CD4-positive, alpha-beta T cell treated with Interleukin-1 beta for 1 hour (primary cell): ENCODE data around the gene ZNF318.
A peak's percentile ranks its signal among the peaks of the same experiment; 100 is the strongest.
"Not testable (repeated sequence)": the region's sequence is repeated elsewhere in the genome, so short reads cannot be mapped to it uniquely, and the experiment has no call there.

Source experiments
- DNase-seq, 2 donors: peaks; one replicate each; pipeline ENCODE4 v3.0.0-alpha.2; 2020 to 2022

ZNF318 gene

GRCh38 chr6:43386492-43386891 is 17.0 kb upstream of the ZNF318 start:
- peak in 1 of 2 donors; percentile 50 for DNase-seq

DNA sequence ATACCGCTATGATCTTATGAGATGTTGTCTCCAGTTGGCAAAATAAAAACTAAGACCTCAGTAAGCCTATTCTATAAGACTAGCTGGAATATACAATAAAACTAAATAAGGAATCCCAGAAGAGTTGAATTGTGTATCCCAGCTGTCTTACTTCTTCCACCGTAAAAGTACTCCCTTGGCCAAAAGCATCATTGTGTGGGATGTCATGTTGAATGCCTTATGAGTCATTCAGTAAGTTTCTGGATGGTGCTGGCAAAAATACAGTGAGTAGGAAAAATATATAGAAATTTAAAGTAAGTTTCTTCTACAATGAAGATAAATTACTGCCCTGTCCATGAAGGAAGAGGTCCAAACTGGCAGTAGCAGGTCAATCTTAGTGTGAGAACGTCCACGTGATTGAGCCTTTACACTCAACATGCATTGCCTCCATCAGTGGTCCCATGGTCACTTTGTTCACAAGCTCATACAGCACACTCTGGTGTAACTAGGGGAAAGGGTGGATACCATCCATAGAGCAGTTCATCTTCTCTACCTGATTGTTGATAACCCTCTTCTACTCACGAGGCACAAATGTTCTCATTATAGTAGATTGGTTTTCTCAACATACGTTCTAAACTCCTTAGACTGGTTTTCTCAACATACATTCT is 13.7 kb upstream of the ZNF318 start:
- DNase-seq, result no peak

GRCh38 chr6:43380858-43381257 is 11.4 kb upstream of the ZNF318 start:
- DNase-seq, result not testable (repeated sequence)

- DNase-seq, result no peak
Observed at GRCh38 chr6:43378631-43379030, 9.2 kb upstream of the ZNF318 start.

DNA sequence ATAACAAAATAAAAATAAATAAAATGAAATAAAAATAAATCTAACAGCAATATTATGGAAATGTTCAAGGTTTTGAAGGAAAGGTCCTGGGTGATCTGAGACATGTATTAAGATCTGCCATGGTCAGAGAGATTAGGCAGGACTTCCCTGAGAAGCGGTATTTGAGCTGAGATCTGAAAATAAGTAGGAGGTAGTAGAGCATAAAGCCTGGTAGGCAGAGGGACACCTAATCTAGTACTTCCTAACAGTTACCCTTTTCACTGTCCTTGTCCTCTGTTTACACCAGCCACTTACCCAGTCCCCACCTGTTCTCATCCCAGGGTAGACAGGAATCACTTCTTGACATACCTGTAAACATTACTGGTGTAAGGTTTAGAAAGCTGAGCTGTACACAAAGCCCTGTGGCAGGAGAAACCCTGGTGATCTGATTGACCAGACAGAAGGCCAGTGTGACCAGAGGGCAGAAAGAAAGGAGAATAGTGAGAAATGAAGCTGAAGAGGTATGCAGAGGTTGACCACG is 8.3 kb upstream of the ZNF318 start:
- DNase-seq, result no peak

DNA sequence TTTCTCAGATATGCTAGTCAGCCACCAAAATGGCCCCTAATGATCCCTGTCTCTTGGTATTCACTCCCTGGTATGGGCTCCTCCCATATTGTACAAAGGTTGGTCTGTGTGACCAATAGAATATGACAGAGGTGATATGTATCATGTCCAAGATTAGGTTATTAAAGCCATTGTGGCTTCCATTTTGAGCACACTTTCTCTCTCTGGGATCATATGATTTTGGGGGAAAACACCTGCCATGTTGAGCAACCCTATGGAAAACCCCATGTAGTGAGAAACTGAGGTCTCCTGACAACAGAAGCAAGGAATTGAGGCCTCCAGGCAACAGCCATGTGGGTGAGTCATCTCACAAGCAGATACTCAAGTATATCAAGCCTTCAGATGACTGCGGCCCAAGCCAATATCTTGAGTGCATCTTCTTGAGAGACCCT is 7.1 kb upstream of the ZNF318 start:
- DNase-seq, result no peak

- DNase-seq, result no peak
Observed at GRCh38 chr6:43375693-43376092, 6.2 kb upstream of the ZNF318 start.

DNA sequence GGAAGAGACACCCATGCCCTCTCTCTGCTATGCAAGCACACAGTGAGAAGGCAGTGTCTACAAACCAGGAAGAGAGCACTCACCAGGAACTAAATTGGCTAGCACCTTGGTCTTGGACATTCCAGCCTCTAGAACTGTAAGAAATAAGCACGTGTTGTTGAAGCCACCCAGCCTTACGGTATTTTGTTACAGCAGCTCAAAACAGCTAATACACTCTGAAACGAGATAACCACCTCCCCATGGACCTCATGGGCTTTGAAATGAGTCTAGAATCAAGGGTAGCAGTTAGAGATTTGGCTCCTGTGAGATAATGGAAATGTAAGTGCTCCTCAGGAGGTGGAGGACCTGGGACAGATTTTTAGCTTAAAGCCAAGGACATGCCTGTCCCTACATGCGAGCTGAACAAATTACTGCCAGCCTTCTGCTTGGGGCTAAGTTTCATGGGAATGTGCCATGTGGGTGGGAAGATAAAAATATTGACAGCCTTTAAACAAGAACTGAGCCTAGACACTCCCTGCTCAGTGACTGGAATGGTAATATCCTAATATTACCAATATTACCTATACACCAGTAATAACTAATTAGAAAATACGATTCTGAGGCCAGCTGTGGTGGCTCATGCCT is 3.9 kb upstream of the ZNF318 start:
- DNase-seq, result no peak

GRCh38 chr6:43370003-43370580 is 645 bp upstream of the ZNF318 start:
- not testable (repeated sequence) for DNase-seq

DNA sequence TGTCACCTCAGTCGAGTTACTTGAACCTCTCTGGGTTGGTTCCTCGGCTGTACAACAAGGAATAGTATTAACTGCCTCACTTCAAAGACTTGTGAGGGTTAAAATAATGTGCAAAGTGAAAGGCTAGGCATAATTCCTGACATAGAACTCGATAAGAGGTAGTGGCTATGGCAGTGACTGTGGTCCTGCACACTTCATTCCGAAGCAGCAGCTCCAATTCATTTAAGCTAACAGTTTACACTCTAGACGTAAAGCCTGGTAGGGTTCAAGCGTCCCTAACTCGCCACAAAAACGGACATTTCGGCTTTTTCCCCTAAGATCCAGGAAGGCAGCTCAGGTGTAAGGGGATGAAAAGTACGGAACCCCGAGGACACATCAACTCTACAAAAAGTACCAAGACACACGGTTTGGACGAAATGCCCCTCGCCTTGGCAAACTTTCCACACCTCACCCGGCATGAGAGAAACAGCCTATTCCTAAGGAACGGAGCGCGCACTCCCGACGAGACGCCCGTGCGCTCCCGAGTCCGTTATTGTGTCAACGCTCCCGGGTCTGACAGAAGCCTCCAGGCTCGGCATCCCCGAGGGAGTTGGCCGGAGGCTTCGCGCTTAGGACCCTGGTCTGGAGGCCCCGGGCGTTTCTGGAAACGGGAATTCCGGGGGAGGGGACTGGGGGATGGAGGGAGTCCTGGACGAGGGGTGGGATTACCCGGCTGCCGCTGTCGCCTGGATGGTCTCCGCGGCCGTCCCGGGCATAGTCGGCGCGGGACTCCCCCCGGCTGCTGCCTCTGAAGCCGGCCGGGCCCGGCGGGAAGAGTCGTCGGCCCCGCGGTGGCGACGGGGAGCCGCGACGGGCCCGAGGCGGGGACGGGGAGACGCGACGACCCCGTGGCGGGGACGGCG is 937 bp downstream of the ZNF318 start:
- DNase-seq, result no peak

- DNase-seq, result peak in 1 of 2 donors; percentile 32
Observed at GRCh38 chr6:43367245-43367984, 2.0 kb downstream of the ZNF318 start.

- no peak for DNase-seq
Observed at GRCh38 chr6:43361269-43361668, 8.2 kb downstream of the ZNF318 start.

DNA sequence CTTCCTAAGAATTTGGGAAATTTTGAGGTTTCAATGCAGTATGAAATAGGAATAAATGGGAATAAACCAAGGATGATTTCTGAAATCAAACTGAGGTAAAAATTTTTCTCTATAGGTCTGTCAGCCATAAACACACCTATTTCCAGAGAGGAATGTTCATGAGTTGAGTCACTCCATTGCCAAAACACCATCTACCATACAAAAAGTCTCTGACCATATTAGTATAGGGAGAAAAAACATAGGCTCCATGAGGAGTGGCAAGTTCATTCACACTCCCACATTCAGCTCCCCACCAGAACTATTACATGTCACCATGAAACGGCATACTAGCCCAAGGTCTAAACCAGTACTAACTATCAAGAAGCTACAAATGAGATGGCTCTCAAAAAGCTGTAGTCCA is 9.6 kb downstream of the ZNF318 start:
- no peak for DNase-seq

GRCh38 chr6:43359381-43359780 is 10.1 kb downstream of the ZNF318 start:
- DNase-seq, result no peak

- no peak for DNase-seq
Observed at GRCh38 chr6:43355862-43356590, 13.4 kb downstream of the ZNF318 start.

GRCh38 chr6:43351951-43352350 is 17.5 kb downstream of the ZNF318 start:
- DNase-seq, result not testable (repeated sequence)

- no peak for DNase-seq
Observed at GRCh38 chr6:43347444-43347843, 22.0 kb downstream of the ZNF318 start.

- DNase-seq, result no peak
Observed at GRCh38 chr6:43347021-43347420, 22.4 kb downstream of the ZNF318 start.

DNA sequence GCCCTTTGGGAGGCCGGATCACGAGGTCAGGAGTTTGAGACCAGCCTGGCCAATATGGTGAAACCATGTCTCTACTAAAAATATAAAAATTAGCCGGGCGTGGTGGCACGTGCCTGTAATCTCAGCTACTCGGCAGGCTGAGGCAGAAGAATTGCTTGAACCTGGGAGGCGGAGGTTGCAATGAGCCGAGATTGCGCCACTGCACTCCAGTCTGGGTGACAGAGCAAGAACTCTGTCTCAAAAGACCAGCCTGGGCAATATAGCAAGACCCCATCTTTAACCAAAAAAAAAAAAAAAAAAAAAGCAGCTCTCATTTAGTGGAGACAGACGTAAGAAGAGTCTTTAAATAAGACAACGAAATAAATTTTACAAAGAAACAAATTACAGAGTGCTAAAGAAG is 23.2 kb downstream of the ZNF318 start:
- DNase-seq, result not testable (repeated sequence)

GRCh38 chr6:43339168-43339567 is 30.3 kb downstream of the ZNF318 start:
- no peak for DNase-seq

DNA sequence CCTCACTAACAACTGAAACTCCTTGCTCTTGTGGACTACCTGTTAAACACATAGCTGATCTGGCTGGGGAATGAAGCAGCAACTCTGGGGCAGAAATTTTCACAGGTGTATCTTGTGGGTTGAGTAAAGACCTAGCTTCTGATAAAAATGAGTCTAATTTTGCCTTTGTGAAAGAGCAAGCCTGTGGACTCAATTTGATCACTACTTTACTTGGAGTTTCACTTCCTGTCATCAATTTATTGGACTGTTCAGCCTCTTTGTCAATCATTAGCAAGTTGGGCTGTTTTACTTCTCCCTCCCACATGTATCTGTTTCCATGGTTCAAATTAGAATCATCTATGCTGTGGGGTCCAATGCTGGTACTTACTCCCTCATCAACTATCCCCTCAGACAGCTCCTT is 31.2 kb downstream of the ZNF318 start:
- DNase-seq, result no peak

DNA sequence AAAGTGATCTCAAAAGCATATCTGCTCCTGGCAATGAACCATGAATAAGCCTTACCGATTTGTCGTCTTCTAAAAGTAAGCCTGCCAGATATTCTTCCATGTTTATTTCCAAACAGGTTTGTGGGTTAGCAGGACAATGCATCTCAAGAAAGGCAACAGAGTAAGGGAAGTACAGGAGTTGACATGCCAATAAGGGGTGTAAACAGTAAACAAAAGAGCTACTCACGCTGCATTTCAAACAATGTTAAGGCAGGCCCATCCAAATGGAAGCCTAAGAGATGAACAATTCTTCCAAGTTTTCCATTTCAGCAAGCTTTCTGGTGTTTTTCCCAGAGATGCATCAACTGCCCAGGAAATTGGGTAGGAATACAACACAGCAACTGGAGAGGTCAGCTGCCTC is 33.1 kb downstream of the ZNF318 start:
- DNase-seq, result no peak
